Activated CD4-positive, alpha-beta T cell treated with anti-CD3 and anti-CD28 coated beads, Interleukin-2, amount 50 U/mL, for 16 hours (primary cell): ENCODE measurements around the gene CD2.
A peak's percentile ranks its signal among the peaks of the same experiment; 100 is the strongest.

Source experiments
- DNase-seq: peaks from one replicate; pipeline ENCODE4 v3.0.0-alpha.2; 2020

Gene CD2

DNA sequence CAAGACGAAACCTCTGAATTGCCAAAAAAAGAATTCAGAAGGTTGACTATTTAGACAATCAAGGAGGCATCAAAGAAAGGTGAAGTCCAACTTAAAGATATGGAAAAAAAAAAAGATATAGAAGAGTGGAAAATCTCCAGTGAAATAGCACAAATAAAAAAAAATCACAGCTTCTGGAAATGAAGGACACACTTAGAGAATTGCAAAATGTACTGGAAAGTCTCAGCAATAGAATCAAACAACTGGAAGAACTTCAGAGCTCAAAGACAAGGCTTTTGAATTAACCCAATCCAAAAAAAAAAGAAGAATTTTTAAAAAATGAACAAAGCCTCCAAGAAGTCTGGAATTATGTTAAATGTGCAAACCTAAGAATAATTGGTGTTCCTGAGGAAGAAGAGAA, 31.8 kb downstream of the CD2 start:
- DNase-seq: no peak

DNA sequence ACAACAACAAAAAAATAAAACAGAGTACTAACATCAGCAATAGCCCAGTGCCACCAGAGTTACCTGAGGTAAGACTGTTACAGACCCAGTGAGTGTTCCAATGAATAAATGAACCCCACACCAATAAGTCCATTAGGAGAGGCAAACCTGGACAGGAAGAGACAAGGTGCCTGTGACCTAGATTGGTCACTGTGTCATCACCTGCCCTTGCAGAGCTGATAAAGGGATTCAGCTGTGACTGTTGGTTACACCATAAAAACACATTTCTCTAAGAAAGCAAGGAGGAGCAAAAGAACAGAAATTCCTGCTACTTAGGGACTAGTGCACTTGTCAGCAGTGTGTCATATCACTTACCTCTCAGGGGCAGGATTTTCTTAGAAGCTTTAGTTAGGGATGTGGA, 37.5 kb downstream of the CD2 start:
- DNase-seq: no peak

DNA sequence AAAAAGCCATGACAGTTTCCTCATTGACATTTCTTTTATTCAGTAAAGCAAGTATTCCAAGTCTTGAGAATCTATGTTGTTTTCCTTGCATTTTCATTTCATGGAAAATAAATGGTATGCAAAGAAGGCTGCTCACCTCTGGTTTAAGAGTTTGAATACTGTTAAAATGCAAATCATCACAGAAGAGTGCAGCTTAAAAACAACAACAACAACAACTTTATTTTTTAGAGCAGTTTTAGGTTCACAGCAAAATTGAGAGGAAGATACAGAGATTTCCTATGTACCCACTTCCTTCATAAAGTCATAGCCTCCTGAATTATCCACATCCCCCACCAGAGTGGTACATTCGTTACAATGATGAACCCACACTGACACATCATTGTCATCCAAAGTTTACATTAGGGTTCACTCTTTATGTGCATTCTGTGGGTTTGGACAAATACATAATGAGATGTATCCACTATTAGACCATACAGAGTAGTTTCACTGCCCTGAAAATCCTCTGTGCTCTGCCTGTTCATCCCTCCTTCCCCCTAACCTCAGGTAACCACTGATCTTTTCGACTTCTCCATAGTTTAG, 39.2 kb downstream of the CD2 start:
- no peak for DNase-seq

DNA sequence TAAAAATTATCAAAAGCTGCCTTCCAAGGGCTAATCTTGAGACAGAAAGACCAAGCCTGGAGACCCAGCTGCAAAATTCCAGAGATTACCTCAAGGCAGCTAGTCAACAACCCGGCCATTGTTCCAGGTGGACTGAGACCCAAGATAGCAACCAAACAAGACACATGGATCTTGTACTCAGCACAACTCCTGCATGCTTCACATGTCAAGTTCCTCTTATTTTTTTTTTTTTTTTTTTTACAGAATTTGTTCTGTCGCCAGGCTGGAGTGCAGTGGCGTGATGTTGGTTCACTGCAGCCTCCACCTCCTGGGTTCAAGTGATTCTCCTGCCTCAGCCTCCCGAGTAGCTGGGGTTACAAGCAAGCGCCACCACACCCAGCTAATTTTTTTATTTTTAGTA, 40.1 kb downstream of the CD2 start:
- DNase-seq: no peak

DNA sequence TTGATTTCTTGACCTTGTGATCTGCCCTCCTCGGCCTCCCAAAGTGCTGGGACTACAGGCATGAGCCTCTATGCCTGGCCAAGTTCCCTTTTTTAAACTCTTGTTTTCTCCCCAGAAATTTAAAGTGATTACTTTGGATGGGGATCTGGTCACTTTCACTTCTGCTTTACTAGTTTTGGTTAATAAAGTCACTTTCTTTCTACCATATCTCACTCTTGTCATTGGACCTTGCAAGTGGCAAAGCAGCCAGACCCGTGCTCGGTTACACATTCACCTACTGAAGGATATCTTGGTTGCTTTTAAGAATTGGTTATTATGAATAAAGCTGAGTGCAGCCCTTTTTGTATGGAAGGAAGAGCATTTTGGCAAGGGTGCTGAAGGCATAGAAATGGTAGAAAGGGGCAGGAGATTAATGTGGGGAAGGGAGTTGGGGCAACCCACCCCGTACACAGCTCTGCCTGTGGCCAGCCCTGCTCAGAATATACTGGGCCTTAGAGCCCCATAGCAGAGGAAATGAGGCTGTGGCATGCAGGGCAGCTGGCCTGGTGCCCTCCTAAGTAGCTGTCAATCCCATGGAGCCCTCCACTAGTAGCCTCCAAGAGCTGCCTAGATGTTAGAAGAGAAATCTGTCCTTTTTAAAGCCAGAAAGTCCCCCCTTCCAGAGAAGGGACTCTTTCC, 40.7 kb downstream of the CD2 start:
- no peak for DNase-seq

DNA sequence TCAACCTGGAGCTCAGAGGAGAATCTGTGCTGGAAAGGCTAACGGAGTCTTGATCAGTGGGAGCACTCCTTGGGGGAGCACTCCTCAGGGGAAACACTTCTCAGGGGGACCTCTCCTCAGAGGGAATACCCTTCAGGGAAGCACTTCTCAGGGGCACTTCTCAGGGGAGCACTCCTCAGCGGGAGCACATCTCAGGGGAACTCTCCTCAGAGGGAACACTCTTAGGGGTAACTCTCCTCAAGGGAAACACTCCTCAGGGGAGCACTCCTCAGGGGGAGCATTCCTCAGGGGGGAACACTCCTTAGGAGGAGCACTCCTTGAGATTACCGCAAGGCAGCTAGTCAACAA, 41.2 kb downstream of the CD2 start:
- no peak for DNase-seq

DNA sequence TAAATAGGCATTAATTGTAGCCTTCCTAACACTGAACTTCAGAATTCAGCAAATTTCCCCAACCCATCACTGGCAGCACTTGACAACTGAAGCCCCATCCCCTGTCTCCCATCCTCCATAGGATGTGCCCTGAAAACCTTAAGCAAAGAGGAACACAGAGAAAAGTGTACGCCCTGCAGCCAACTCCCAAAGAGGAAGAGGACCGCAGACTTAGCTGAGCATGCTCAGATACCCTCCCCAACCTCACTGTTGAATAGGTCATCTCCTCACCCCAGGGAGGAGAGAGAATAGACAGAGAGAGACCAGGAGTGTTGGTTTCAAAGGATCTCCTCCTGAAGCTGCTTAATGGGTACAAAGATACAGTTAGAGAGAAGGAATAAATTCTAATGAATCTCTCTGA, 50.5 kb downstream of the CD2 start:
- peak; percentile 78 for DNase-seq

GRCh38 chr1:116805398-116805797, 51.2 kb downstream of the CD2 start:
- DNase-seq: no peak

DNA sequence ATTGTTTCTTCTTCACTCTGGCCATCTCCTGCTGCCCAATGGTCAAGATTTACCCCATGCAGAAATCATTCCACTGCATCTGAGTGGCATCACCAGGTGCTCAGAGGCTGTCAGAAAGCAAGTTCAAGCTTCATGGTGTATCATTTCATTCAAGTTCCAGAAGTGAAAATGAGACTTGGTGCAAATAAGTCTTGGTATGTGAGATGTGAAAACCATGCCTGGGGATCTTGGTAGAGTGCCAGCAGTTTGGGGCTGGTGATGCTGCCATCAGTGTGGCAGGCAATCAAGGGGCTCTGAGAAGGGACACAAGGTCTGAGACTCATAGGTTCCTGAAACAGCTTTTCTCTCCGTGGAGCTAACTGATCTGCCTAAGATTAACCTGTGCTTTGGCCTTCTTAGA, 52.0 kb downstream of the CD2 start:
- peak; percentile 88 for DNase-seq

- no peak for DNase-seq
These were observed 52.4 kb downstream of the CD2 start for GRCh38 chr1:116806671-116807070.

GRCh38 chr1:116807394-116808199, 53.4 kb downstream of the CD2 start:
- DNase-seq: no peak

GRCh38 chr1:116808200-116808847, 54.1 kb downstream of the CD2 start:
- DNase-seq: peak; percentile 86

DNA sequence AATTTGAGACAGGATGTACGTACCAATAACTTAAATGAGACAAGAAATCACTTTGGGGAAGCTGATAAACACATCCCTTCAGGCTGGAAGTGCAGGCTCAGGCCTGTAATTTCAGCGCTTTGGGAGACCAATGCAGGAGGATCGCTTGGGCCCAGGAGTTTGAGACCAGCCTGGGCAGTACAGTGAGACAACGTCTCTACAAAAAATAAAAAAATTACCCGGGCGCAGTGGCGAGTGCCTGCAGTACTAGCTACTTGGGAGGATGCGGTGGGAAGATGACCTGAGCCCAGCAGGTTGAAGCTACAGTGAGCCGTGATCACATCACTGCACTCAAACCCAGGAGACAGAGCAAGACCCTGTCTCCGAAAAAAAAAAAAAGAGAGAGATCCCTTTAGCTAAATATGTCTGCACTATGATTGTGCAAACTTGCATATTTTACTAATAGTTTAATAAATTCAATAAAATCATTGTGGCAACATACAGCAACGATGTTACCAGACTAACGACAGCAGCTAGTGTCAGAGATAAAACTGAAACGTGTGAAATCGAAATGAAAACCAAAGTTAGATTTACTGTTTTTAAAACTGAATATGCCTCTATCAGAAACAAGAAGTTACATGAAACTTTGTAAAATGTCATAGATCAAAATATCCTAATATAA, 54.7 kb downstream of the CD2 start:
- DNase-seq: peak; percentile 66

DNA sequence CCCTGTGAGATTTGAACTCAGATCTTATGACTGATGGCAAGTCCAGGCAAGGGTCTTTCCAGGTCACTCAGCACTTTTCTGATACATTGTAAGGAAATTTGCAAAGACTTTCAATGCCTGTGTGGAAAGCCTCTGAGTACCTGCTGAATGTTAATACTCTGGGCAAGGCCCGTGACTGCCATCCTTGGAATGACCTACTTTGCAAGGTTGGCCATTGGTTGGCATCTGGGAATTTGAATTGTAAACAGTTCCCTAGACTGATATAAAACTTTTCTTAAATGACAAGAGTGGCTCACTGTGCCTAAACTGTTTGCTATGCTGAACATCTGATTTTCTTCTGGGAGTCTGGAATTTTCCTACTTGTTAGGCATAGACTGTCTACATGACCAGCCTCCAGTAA, 57.1 kb downstream of the CD2 start:
- no peak for DNase-seq

GRCh38 chr1:116814926-116815723, 60.9 kb downstream of the CD2 start:
- peak; percentile 86 for DNase-seq

GRCh38 chr1:116817582-116818064, 63.4 kb downstream of the CD2 start:
- peak; percentile 88 for DNase-seq
